AG04450 (cell line): ENCODE results near the gene EPS15. TPM values are rescaled to one million over a fixed set of nuclear protein-coding genes. Genes with fewer than 3 reads are reported as not detected.

Source experiments
- CTCF ChIA-PET: fragments of 300-600, 350-600 bp; formaldehyde crosslinking; extraction: SDS; loops from one replicate; lab custom pipeline; 2022; ENCODE audit warnings: antibody characterized with exemption, inconsistent platforms; lab: Charles Lee
- POLR2A ChIA-PET: fragments of 350-600 bp; formaldehyde crosslinking; extraction: SDS; loops from one replicate; lab custom pipeline; 2021; ENCODE audit warnings: antibody characterized with exemption, inconsistent platforms; lab: Yijun Ruan, JAX
- DNase-seq: peaks from one replicate; pipeline ENCODE4 v3.0.0-alpha.2; 2011; ENCODE audit warnings: low read depth, low spot score
- H3K27ac ChIP-seq: one replicate; pipeline ENCODE4 v1.5.1; 2012; ENCODE audit warnings: low read depth, low read length, control low read depth
- H3K27me3 ChIP-seq: one replicate; pipeline ENCODE4 v1.6.0; 2012; ENCODE audit warnings: low read length; ENCODE audit not compliant: control insufficient read depth, insufficient read depth
- H3K4me3 ChIP-seq: 2 replicates; pipeline ENCODE4 v1.5.1; 2011; ENCODE audit warnings: mild to moderate bottlenecking, low read depth, low read length, control low read depth
- H3K9me3 ChIP-seq: 2 replicates; pipeline ENCODE4 v1.5.1; 2012; ENCODE audit warnings: low read length; ENCODE audit not compliant: control insufficient read depth, insufficient read depth
- CTCF ChIP-seq: IDR thresholded peaks from 2 replicates; pipeline ENCODE4 v1.5.1; 2011; ENCODE audit warnings: low read depth, low read length, control low read depth, inconsistent platforms
- polyA plus RNA-seq: library from polyadenylated mRNA; depleted of rRNA; stranded (reverse); fragments of >200 nt; gene quantifications from 2 replicates; pipeline ENCODE4 v1.2.3, GENCODE V29; 2011

Gene EPS15
- polyA plus RNA-seq, 1 experiment, result 55.4 TPM

GRCh38 chr1:51549901-51550300 is 30.8 kb upstream of the EPS15 start:
- H3K9me3 ChIP-seq, result no peaks in the 10 kb centered on the region
- POLR2A ChIA-PET, result no interaction called here
- no peak overlapping the region for H3K27ac ChIP-seq
- TF ChIP-seq CTCF, result no peak
- CTCF ChIA-PET, result interaction anchor here (0.9 to 2.0 kb wide), 3 partner anchors 15 to 17 kb away, joined by 3 to 8 read pairs (median 3); no protein-coding TSS in a partner anchor
- H3K4me3 ChIP-seq, result no peak overlapping the region
- no peak for DNase-seq
- H3K27me3 ChIP-seq, result no peaks in the 10 kb centered on the region

- H3K27ac ChIP-seq, result no peak overlapping the region
- no peak overlapping the region for H3K4me3 ChIP-seq
- no peak for TF ChIP-seq CTCF
- POLR2A ChIA-PET, result no interaction called here
- CTCF ChIA-PET, result interaction anchor here (0.9 to 2.0 kb wide), 2 partner anchors 14 to 16 kb away, joined by 3 to 8 read pairs; no protein-coding TSS in a partner anchor
- DNase-seq, result no peak
- H3K9me3 ChIP-seq, result no peaks in the 10 kb centered on the region
- H3K27me3 ChIP-seq, result no peaks in the 10 kb centered on the region
These were observed 30.1 kb upstream of the EPS15 start for GRCh38 chr1:51549016-51549619.

GRCh38 chr1:51543858-51544257 is 24.8 kb upstream of the EPS15 start:
- ChIA-PET CTCF (interaction anchor here (2.3 kb wide), 1 partner anchor 9 kb away, joined by 11 read pairs; no protein-coding TSS in a partner anchor), POLR2A (no interaction called here)
- TF ChIP-seq CTCF, result no peak
- Histone ChIP-seq H3K4me3 (no peak overlapping the region), H3K27me3 (no peaks in the 10 kb centered on the region), H3K27ac (no peak overlapping the region), H3K9me3 (no peaks in the 10 kb centered on the region)
- DNase-seq, result no peak

GRCh38 chr1:51542158-51542953 is 23.3 kb upstream of the EPS15 start:
- ChIA-PET POLR2A (no interaction called here), CTCF (no interaction called here)
- TF ChIP-seq CTCF, result no peak

More at GRCh38 chr1:51542158-51542953, 23.3 kb upstream of the EPS15 start:
- DNase-seq, result no peak
- Histone ChIP-seq H3K4me3 (no peak overlapping the region), H3K27me3 (no peaks in the 10 kb centered on the region), H3K9me3 (peaks cover 3% of the 10 kb centered on the region; the same call in 1 of the 2 replicates), H3K27ac (no peak overlapping the region)
